GM12892 (cell line): ENCODE results near the gene KRTAP16-1.

ENCODE experiments used
- POLR2A ChIP-seq: IDR thresholded peaks from 2 replicates; pipeline ENCODE4 v1.6.1; 2011; ENCODE audit warnings: low read depth, low read length, control low read depth
- POLR2AphosphoS5 ChIP-seq: IDR thresholded peaks from 2 replicates; pipeline ENCODE4 v1.6.1; 2011; ENCODE audit warnings: low read depth, low read length, control low read depth
- TAF1 ChIP-seq: IDR thresholded peaks from 2 replicates; pipeline ENCODE4 v1.6.1; 2011; ENCODE audit warnings: low read depth, mild to moderate bottlenecking, control low read depth, low read length, borderline replicate concordance

GRCh38 chr17:41354536-41354935 is 45.4 kb upstream of the KRTAP16-1 start:
- TF ChIP-seq POLR2A = no peak
- TF ChIP-seq POLR2AphosphoS5 = no peak
- no peak for TF ChIP-seq TAF1
